GM12878 (cell line): ENCODE measurements around the gene AGXT. TPM values are rescaled to one million over a fixed set of nuclear protein-coding genes. Genes with fewer than 3 reads are reported as not detected.

Experiments used
- ATAC-seq: fragments of 200-7000 bp; cut with Tn5 transposase; 3 replicates; pipeline ENCODE4 v1.9.1; 2020; ENCODE audit warnings: mild to moderate bottlenecking, moderate library complexity
- BruUV-seq: library from RNA; stranded (reverse); fragments of 400-500 nt; replicated peaks from 2 replicates; lab custom pipeline; 2021; lab: Mats Ljungman, UMichigan
- CTCF ChIA-PET: fragments of 300-600 bp; sonication (Branson Sonifier 250); formaldehyde crosslinking; extraction: SDS; loops from one replicate; lab custom pipeline; 2021; ENCODE audit warnings: inconsistent platforms; lab: Yijun Ruan, JAX
- POLR2A ChIA-PET: fragments of 350-600 bp; formaldehyde crosslinking; extraction: SDS; loops from one replicate; lab custom pipeline; 2021; ENCODE audit warnings: inconsistent platforms; lab: Charles Lee
- RAD21 ChIA-PET: fragments of 300-600 bp; sonication (Branson Sonifier 250); formaldehyde crosslinking; loops from one replicate; lab custom pipeline; 2023; ENCODE audit warnings: antibody characterized with exemption; ENCODE audit not compliant: unreplicated experiment; lab: Charles Lee
- SMC1A ChIA-PET: fragments of 300-600 bp; sonication (Branson Sonifier 250); formaldehyde crosslinking; loops from one replicate; lab custom pipeline; 2023; ENCODE audit not compliant: unreplicated experiment, uncharacterized antibody; lab: Charles Lee
- DNase-seq: peaks from one replicate; pipeline ENCODE4 v3.0.0-alpha.2; 2011; ENCODE audit warnings: low read depth, low spot score
- FAIRE-seq: peaks from 3 replicates; lab custom pipeline; 2011; peaks lifted over from hg19 to GRCh38; lab: Jason Lieb, UNC
- H2AFZ ChIP-seq: 2 replicates; pipeline ENCODE4 v1.6.0; 2011; ENCODE audit warnings: low read depth, low read length, control low read depth; ENCODE audit not compliant: control insufficient read depth
- H3K27ac ChIP-seq: 2 replicates; pipeline ENCODE4 v1.5.1; 2011; ENCODE audit warnings: control low read depth; ENCODE audit not compliant: control insufficient read depth, insufficient read depth
- H3K27me3 ChIP-seq, 2 experiments: replicated peaks in 1 of 2; 2 replicates each; pipeline versions ENCODE4 v1.6.0 to v1.6.1; 2011; ENCODE audit warnings: low read length in 1 of 2; ENCODE audit not compliant: control insufficient read depth in 2 of 2, insufficient read depth in 2 of 2
- H3K36me3 ChIP-seq, 2 experiments: 2 replicates each; pipeline ENCODE4 v1.5.1; 2011; ENCODE audit warnings: low read length in 1 of 2; ENCODE audit not compliant: control insufficient read depth in 2 of 2, insufficient read depth in 2 of 2
- H3K4me1 ChIP-seq: 2 replicates; pipeline ENCODE4 v1.6.1; 2011; ENCODE audit warnings: mild to moderate bottlenecking, low read length, moderate library complexity, mixed read lengths; ENCODE audit not compliant: control insufficient read depth, insufficient read depth
- H3K4me2 ChIP-seq: 2 replicates; pipeline ENCODE4 v1.6.0; 2011; ENCODE audit warnings: control low read depth; ENCODE audit not compliant: control insufficient read depth, insufficient read depth
- H3K4me3 ChIP-seq: fragments of 200-600 bp; sonication (generic); 2 replicates; pipeline ENCODE4 v1.5.1; 2016
- H3K79me2 ChIP-seq: 2 replicates; pipeline ENCODE4 v1.6.0; 2011; ENCODE audit warnings: low read length; ENCODE audit not compliant: control insufficient read depth, insufficient read depth
- H3K9ac ChIP-seq: 2 replicates; pipeline ENCODE4 v1.8.0; 2011; ENCODE audit warnings: low read length, control low read depth, mixed read lengths; ENCODE audit not compliant: control insufficient read depth, insufficient read depth
- H3K9me3 ChIP-seq: replicated peaks from 3 replicates; pipeline ENCODE4 v1.5.1; 2011; ENCODE audit warnings: mild to moderate bottlenecking, low read length; ENCODE audit not compliant: control insufficient read depth, insufficient read depth
- H4K20me1 ChIP-seq: 2 replicates; pipeline ENCODE4 v1.6.0; 2011; ENCODE audit not compliant: control insufficient read depth, insufficient read depth
- CBX5 ChIP-seq: sonication (generic); IDR thresholded peaks from 2 replicates; pipeline ENCODE4 v1.6.1; 2016; ENCODE audit warnings: low read depth, moderate library complexity, mild to moderate bottlenecking, inconsistent platforms
- ETV6 ChIP-seq, 2 experiments: fragments of 450-650 bp in 1 of 2; IDR thresholded peaks in 1 of 2; conservative IDR thresholded peaks in 1 of 2; 2 replicates each; pipeline ENCODE4 v1.6.1; 2014; ENCODE audit warnings: antibody characterized with exemption in 1 of 2, borderline replicate concordance in 1 of 2, low read depth in 1 of 2, mild to moderate bottlenecking in 1 of 2, moderate library complexity in 1 of 2
- GATAD2B ChIP-seq: fragments of 450-650 bp; conservative IDR thresholded peaks from 2 replicates; pipeline ENCODE4 v1.6.1; 2017; ENCODE audit warnings: low read depth, mild to moderate bottlenecking, moderate library complexity
- MTA2 ChIP-seq: fragments of 450-650 bp; IDR thresholded peaks from 2 replicates; pipeline ENCODE4 v1.6.1; 2016; ENCODE audit warnings: low read depth, mild to moderate bottlenecking, moderate library complexity
- NFXL1 ChIP-seq: fragments of 450-650 bp; IDR thresholded peaks from 2 replicates; pipeline ENCODE4 v1.6.1; 2017; ENCODE audit warnings: antibody characterized with exemption, mild to moderate bottlenecking, borderline replicate concordance
- NR2C1 ChIP-seq: fragments of 450-650 bp; IDR thresholded peaks from 2 replicates; pipeline ENCODE4 v1.6.1; 2017; ENCODE audit warnings: antibody characterized with exemption, mild to moderate bottlenecking, moderate library complexity
- NRF1 ChIP-seq: conservative IDR thresholded peaks from 2 replicates; pipeline ENCODE4 v1.6.1; 2011; ENCODE audit warnings: mild to moderate bottlenecking, low read depth, low read length, improper control_type of control experiment
- POLR2AphosphoS2 ChIP-seq: IDR thresholded peaks from 2 replicates; pipeline ENCODE4 v1.6.1; 2011; ENCODE audit warnings: low read depth, mild to moderate bottlenecking, low read length, improper control_type of control experiment, moderate library complexity
- RUNX3 ChIP-seq: IDR thresholded peaks from 2 replicates; pipeline ENCODE4 v1.6.1; 2012; ENCODE audit warnings: low read length, inconsistent platforms
- SREBF2 ChIP-seq: IDR thresholded peaks from 2 replicates; pipeline ENCODE4 v1.6.1; 2012; ENCODE audit warnings: mild to moderate bottlenecking, low read length
- STAT3 ChIP-seq: IDR thresholded peaks from 2 replicates; pipeline ENCODE4 v1.6.1; 2011; ENCODE audit warnings: low read depth, low read length, improper control_type of control experiment
- WGBS: methylation state at CpG from one replicate; pipeline ENCODE4 v1.1.6; 2016; ENCODE audit warnings: low lambda C conversion rate; ENCODE audit not compliant: insufficient replicate concordance, insufficient coverage; ENCODE audit errors: missing lambda C conversion rate; 5-methylcytosine and 5-hydroxymethylcytosine counted together
- in situ Hi-C: fragments of 300-500 bp; cut with MboI; formaldehyde crosslinking; loops from 9 replicates; pipeline ENCODE4 v1.14.3; 2018; ENCODE audit warnings: mixed read lengths
- intact Hi-C: fragments of 100-400 bp; cut with micrococcal nuclease; formaldehyde crosslinking; loops from one replicate; pipeline ENCODE4 v1.14.2; 2022; ENCODE audit not compliant: unreplicated experiment
- polyA plus RNA-seq, 11 experiments: library from polyadenylated mRNA; depleted of rRNA in 4 of 11; unstranded in 6 of 11; stranded (reverse) in 5 of 11; fragments of >200 nt; fragmentation: Nextera tagmentation in 4 of 11; fragmentation: Illumina TruSeq in 1 of 11; extraction: Ambion mirVana in 4 of 11; extraction: Trizol in 1 of 11; gene quantifications; 1 replicate in 1 of 11; 2 replicates in 10 of 11; pipeline versions ENCODE4 v1.2.1 to v1.2.3, GENCODE V29; 2011 to 2016; ENCODE audit warnings: inconsistent platforms in 2 of 11, missing spikeins in 2 of 11, low read depth in 1 of 11
- total RNA-seq, 4 experiments: library from RNA; depleted of rRNA in 3 of 4; stranded (reverse); fragments of >200 nt in 3 of 4; fragmentation: Illumina TruSeq in 1 of 4; extraction: Trizol in 1 of 4; gene quantifications; 2 replicates each; pipeline versions ENCODE4 v1.2.1 to v1.2.3, GENCODE V29; 2013 to 2021
- TF ChIP-seq, protein P1 (sequence below): fragments of 450-650 bp; IDR thresholded peaks from 2 replicates; pipeline ENCODE4 v1.6.1; 2017; ENCODE audit warnings: mild to moderate bottlenecking, low read depth, inconsistent platforms; ENCODE audit not compliant: poor library complexity, severe bottlenecking

Gene AGXT
- total and polyA plus RNA-seq, 10 of the 15 experiments (the other 5 are each of a cell fraction or from before 2014, with no cell fraction given), result 0.18 TPM; not detected in 9

DNA sequence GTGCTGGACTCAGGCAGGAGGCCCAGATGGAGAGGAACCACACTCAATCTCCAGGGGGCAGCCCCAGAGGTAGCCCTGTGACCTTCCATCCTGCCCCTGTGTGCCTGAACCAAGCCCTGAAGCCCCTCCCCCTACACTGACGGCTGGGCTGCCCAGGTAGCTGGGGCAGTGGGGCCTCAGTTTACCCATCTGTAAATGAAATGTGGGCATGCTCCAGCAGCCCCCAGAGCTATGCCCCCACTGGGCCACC is 53.3 kb downstream of the AGXT start:
- Histone ChIP-seq H3K4me2 (no peak overlapping the region), H3K4me1 (no peaks in the 10 kb centered on the region), H3K27ac (no peak overlapping the region), H3K4me3 (no peak overlapping the region), H3K27me3 (no peaks in the 10 kb centered on the region; a peak in 1 of 4 replicates), H3K9ac (no peak overlapping the region), H3K36me3 (no peaks in the 10 kb centered on the region), H3K9me3 (no peaks in the 10 kb centered on the region), H2AFZ (no peak overlapping the region), H4K20me1 (no peaks in the 10 kb centered on the region), H3K79me2 (no peaks in the 10 kb centered on the region)
- FAIRE-seq (no peak), ATAC-seq (peak; percentile 9; the same call in 2 of the 3 replicates), DNase-seq (no peak)
- ChIA-PET CTCF (no interaction called here), POLR2A (no interaction called here), RAD21 (no interaction called here), SMC1A (no interaction called here)
- WGBS, result 43% methylated on average over 1 of the region's 1 CpG
- in situ Hi-C loops (no loop called here), intact Hi-C loops (no loop called here)
- no peak for TF ChIP-seq MTA2
- TF ChIP-seq SREBF2, result no peak
- TF ChIP-seq CBX5, result no peak
- TF ChIP-seq NFXL1, result no peak
- no peak for TF ChIP-seq POLR2AphosphoS2
- no peak for TF ChIP-seq GATAD2B
- BruUV-seq, result no TSS peak

DNA sequence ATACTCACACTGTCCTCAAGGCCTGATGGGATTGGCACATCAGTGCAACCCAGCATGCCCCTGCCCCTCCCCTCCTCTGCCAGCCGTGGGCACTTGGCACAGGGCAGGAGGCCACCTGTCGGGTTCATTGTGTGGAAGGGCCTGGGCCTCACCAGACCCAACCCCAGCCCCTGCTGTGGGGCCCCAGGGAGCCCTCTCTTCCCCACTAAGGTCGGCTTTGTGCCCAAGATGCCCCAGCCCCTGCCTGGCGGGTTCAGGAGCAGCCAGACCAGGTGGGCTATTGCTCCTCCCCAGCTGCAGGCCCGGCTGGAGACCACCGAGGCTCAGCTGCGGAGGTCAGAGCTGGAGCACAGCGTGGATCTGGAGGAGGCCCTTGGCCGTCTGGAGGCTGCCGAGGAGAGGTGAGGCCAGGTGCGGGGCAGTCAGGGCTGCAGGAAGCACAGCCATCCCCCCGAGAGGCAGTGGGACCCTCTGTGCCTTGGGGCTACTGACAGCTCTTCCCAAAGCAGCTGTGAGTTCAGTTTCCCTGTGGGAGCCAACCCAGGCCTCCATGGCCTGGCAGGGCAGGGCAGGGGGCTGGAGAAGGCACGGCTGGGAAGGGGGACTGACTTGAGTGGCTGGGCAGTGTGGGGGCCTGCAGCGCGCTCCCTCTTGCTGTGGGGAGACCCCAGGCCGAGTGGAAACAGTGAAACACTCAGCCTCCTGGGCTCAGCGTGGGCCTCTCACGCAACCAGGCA is 53.8 kb downstream of the AGXT start:
- intact Hi-C loops (no loop called here), in situ Hi-C loops (no loop called here)
- Histone ChIP-seq H3K27me3 (no peaks in the 10 kb centered on the region; a peak in 1 of 4 replicates), H3K4me3 (no peak overlapping the region), H3K9me3 (no peaks in the 10 kb centered on the region), H3K36me3 (no peaks in the 10 kb centered on the region), H3K27ac (no peak overlapping the region), H2AFZ (no peak overlapping the region), H3K79me2 (no peaks in the 10 kb centered on the region), H3K4me1 (no peaks in the 10 kb centered on the region), H3K9ac (no peak overlapping the region), H4K20me1 (no peaks in the 10 kb centered on the region), H3K4me2 (no peak overlapping the region)
- SMC1A ChIA-PET, result no interaction called here
- FAIRE-seq (no peak), DNase-seq (no peak), ATAC-seq (no peak)
- POLR2A ChIA-PET, result no interaction called here
- BruUV-seq, result no TSS peak
- TF ChIP-seq, protein P1, sequence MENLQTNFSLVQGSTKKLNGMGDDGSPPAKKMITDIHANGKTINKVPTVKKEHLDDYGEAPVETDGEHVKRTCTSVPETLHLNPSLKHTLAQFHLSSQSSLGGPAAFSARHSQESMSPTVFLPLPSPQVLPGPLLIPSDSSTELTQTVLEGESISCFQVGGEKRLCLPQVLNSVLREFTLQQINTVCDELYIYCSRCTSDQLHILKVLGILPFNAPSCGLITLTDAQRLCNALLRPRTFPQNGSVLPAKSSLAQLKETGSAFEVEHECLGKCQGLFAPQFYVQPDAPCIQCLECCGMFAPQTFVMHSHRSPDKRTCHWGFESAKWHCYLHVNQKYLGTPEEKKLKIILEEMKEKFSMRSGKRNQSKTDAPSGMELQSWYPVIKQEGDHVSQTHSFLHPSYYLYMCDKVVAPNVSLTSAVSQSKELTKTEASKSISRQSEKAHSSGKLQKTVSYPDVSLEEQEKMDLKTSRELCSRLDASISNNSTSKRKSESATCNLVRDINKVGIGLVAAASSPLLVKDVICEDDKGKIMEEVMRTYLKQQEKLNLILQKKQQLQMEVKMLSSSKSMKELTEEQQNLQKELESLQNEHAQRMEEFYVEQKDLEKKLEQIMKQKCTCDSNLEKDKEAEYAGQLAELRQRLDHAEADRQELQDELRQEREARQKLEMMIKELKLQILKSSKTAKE, result no peak
- no peak for TF ChIP-seq STAT3
- TF ChIP-seq RUNX3, result no peak
- no peak for TF ChIP-seq NRF1
- no peak for TF ChIP-seq NR2C1
- no peak for TF ChIP-seq ETV6 (conservative IDR thresholded peaks at IDR 0.05 in 1 of 2, IDR thresholded peaks at IDR 0.05 in 1 of 2; ENCODE audit: borderline replicate concordance in 1 of 2, low read depth in 1 of 2)
- RAD21 ChIA-PET, result no interaction called here
- 61% methylated on average over 18 of the region's 18 CpGs for WGBS
- CTCF ChIA-PET, result no interaction called here
